Measurements from ENCODE around the gene CDK4.

CDK4 gene

DNA sequence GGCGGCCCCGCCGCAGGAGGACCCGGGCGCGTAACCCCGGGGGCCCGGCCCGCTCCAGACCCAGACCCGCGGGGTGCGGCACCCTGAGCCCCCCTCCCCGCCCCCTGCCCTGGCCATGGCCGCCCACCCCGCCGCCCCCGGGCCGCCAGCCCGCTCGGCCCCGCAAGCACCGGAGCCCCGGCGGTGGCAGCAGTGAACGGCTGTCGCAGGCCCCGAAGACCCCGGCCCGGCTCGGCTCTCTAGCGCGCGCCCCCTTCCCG, 3.0 kb upstream of the CDK4 start:
- DNase-seq: no peak

DNA sequence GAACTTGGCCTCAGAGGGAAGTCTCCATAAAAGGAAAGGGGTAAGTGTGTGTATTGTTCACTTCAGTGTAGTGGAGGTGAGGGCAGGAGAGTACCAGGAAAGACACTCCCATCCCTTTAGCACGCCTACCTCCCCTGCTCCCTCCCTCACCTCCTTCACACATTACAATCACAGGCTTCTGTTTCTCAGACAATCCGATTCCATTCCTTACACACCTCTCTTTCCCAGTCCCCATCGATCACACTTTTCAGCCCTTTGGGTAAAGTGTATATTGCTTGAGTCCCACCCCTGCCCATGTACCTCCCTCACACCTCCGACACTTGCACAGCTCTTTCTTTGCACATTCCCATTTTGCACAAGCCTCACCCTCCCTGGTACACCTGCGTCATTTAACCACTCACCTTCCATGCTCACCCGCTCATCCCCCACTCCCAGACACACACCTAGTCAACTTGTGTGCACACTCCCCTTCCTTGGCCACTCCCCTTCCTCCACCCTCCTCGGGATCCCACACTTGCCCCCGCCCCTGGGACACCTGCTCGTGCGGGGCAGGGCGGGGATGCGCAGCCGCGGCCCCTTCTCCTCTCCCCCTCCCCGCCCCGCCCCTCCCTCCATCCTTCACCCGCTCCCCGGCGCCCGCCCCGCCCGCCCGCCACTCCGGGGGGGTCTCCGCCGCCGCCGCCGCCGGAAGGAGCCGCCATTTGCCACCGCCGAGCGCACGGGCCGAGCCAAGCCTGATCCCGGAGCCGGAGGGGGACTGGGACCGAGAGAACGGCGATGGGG, 2.5 kb upstream of the CDK4 start, which contains the start of gene MARCHF9:
TSS of gene MARCHF9 (plus strand) at position 693 of the 783 bp plus-strand sequence. CDS start 426 bp downstream, outside the sequence.
- DNase-seq: peak; percentile 29

DNA sequence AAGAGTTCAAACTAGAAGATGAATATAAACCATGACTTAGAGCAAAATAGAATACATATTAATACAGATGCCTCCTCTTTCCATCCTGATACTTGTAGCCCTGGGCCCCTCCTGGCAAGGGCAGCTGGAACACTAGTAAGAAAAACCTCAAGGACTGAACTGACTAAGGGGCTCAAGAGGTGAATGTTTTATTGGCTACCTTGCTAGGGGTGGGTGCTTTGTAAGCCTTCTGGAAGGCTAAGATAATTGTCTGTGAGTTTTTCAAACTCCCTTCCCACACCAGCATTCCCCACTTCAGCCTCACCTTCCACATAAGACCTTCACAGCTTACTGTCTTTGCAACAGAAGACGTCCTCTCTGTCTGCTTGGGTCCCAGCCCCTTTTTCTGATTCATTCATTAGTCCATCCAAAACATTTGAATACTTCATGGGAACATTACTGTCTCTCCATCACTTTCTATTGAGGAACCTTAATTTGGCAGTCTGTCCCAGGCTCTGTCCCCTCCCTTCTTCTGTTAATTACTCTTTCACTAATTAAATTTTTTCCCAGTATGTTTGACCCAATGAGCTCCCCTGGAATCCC, 1.7 kb upstream of the CDK4 start:
- DNase-seq: no peak

DNA sequence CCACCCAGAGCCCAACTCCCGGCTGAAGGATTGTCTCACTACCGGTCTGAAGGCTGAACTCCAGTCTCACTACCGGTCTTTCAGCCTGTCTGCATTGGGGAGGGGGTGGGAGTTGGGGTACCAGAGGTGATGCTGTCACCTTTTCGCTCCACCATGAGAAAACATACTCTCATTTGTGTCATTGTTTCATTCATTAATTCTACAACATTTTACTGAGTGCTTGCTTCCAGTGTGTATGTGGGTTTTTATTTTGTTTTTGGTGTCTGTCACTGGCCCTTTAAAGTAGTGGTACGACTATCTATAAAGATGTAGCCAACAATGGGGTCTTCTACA, 524 bp upstream of the CDK4 start:
- DNase-seq: no peak

DNA sequence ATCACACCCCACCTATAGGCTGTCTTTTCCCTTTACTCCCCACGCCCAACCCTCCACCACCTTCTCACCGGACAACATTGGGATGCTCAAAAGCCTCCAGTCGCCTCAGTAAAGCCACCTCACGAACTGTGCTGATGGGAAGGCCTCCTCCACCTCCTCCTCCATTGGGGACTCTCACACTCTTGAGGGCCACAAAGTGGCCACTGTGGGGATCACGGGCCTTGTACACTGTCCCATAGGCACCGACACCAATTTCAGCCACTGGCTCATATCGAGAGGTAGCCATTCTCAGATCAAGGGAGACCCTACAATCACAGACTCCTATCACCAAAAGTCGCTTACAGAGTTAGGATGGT, 700 bp downstream of the CDK4 start:
- DNase-seq: no peak

DNA sequence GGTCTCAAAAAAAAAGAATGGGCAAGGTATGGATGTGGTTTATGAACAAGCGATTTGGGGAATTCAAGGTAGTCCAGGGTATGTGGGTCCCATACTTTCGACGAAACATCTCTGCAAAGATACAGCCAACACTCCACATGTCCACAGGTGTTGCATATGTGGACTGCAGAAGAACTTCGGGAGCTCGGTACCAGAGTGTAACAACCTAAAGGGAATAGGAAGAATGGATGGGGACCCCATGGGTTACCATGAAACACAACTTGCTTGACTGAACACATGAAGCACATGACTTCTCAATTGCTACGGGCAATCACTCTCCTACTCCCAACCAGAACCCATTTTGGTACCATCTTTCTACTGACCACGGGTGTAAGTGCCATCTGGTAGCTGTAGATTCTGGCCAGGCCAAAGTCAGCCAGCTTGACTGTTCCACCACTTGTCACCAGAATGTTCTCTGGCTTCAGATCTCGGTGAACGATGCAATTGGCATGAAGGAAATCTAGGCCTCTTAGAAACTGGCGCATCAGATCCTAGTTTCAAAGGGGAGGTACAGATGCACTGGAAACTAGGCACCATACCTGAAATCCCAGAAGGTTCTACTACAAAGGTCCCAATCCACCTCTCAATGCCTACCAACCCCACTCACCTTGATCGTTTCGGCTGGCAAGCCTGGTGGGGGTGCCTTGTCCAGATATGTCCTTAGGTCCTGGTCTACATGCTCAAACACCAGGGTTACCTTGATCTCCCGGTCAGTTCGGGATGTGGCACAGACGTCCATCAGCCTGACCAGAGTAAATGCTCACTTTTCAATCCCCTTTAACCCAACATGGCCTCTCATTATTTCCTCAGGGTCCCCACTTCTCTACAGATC, 1.3 kb downstream of the CDK4 start:
- no peak for DNase-seq

DNA sequence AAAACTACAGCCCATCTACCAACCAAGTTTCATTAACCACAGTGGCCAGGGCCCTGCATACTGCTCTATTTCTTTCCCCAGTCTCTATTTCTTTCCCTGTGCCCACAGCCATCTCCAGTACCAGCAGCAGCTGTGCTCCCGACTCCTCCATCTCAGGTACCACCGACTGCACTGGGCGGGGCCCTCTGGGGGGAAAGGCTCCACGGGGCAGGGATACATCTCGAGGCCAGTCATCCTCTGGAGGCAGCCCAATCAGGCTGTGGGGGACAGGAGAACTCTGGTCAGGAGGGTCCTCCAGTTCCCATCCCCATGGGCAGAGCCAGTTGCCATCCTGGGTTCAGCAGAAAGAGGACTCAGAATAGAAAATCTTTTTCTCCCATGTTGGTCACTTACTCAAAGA, 3.0 kb downstream of the CDK4 start:
- no peak for DNase-seq

DNA sequence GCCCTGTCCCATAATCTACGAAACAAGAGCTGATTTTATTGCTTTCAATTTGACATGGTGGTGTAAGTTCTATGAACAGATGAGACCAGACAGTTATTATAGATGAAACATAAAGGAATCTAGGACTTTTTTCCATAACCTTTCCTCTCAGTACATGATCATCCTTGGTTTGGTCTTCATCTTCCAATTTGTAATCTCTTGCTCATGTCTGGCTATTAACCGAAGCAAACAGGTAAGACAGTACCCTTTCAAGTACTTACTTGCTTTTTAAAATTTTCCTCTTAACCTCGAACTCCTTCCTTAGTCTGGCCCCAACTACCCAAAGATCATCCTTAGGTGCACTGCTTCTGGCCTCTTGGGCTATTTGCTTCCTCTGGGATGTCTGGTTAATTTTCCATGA, 6.1 kb downstream of the CDK4 start:
- no peak for DNase-seq

DNA sequence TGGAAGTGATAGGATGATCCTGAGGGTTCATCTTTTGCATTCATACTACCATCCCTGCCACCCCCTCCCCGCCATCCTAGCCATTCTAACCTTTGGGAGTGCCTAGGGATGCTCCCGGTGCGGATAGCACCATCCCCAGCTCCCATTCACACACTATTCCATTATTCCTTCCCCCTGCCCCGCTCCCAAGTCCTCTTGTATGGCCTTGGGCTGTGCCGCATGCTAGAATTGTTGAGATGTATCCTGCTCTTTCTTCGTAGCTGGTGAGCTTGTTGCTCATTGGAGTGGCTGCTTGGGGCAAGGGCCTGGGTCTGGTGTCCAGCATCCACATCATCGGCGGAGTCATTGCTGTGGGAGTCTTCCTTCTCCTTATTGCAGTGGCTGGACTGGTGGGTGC, 6.6 kb downstream of the CDK4 start:
- no peak for DNase-seq

DNA sequence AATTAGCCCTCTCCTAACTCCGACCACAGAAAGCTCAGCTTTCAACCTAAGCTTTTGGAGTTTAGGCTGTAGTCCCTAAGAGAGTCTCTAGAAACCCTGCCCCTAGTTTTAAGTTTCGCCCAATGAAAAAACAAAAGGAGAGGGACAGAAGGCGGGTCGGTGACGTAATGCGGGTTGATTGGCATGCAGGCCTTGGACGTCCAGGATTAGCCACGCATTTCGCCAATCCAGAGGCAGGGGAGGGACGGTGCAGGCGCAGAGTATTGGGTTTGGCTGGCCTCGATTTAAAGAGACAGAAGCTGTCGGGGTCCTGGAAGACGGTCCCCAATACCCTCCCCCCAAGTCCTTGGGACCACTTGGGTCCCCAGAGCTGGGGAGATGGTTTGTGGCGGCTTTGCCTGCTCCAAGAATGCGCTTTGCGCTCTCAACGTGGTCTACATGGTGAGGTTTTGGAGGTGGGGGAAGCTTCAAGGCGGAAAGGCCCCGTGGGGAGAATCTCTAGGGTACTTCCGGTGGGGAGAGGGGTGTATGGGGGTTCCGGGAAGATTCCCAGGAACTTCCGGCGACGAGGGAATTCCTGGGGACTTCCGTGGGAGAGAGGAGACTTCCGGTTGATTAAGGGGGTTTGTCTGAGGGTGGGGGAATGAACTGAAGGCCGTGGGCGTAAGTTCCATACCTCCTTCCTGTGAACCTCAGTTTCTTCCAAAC, 7.2 kb downstream of the CDK4 start, which contains the start of gene TSPAN31:
TSS of gene TSPAN31 (plus strand) at position 263 of the 708 bp plus-strand sequence. CDS start at position 379, 116 bp downstream.
- DNase-seq: peak; percentile 92

DNA sequence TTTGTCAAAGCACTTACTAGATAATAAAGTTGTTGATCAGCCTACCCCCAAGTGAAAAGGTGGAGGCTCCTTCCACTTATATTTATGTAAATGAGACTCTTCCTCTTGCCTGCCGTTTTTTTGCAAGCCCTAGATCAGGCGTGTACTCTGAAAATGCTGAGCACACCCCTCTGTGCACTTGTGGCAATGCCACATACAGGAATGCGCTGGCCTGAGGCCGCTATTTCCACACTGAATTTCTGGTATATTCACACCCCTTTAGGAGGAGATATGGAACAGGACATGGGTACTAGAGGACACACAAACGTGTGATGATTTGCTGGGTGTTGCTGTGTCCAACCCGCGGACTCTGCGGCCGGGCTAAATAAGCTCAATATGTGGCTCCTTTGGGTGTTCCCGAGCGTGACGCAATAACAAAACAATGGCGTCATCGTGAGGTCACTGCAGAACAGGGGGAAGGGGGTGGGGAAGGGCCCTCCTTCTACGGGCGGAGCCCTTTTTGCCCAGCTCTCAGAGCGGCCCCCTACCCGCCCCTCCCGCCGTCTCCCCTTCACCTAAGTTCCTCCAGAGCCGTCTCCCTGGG, 7.8 kb downstream of the CDK4 start:
- no peak for DNase-seq

DNA sequence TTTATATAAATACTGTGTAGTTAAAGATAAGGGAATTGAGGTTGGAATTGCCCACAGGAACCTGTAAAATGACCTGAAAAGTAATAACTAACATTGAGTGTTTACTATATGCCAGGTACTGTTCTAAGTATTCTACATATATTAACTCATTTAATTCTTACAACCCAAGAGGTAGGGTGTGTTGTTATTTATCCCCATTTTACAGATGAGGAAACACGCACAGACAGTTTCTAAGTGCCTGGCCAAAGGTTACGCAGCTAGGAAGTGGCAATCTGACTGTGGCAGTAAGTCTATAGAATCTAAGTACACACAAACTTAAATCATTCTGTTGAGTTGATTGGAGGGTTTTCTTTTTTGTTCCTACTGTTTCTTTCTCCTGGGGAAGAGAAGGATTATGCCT, 8.3 kb downstream of the CDK4 start:
- DNase-seq: no peak

DNA sequence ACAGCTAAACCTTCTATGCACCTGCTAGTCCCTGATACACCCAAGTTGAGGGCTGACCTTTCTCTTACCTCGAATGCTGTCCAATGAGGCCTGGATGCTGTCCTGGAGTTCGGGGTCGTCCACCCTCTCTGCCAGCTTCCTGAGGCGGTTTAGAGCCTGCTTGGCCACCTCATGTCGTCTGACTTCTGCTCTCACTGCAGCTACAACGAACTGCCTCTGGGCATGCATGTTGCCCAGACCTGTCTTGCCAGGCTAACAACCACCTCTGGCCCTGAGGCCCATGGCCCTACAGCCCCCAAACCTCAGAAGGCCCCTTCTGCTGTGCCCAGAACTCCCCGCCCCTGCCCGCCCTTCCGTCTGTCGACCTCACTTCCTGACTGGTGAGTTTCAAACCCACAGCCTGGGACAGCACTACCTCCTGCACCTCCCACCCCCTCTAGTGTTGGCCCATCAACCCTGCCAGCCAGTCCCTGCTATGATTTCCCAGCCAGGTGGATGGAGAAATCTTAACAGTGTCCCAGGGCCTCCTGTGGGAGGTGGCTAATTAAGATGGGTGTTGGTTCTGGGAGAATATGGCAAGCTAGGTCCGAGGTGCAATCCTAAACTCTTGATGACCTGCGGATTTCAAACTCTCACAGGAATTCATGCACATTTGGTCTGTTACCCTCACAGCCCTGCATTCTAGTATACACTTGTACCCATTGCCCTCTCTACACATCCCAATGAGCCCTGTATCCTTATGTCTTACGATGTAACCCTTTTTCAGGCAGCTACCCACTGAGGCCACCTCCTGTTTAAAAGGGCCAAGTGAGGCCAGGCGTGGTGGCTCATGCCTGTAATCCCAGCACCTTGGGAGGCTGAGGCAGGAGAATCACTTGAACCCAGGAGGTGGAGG, 10.0 kb downstream of the CDK4 start:
- no peak for DNase-seq

DNA sequence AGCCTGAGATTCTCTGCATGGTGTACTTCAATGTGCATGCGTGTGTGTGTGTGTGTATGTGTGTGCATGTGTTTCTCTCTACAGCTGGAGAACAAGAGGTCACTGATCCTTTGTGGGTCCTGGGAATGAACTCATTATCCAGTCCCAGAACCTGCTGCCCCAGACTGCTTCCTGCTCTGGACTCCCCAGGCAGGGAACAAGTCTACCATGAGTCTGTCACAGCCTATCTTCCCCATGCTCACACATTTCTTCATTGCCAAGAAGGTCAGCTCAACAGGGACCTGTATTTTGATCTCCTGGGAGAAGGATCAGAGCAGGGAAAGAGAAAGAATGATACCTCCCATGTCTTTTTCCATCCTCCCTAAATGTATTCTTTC, 10.7 kb downstream of the CDK4 start:
- no peak for DNase-seq

DNA sequence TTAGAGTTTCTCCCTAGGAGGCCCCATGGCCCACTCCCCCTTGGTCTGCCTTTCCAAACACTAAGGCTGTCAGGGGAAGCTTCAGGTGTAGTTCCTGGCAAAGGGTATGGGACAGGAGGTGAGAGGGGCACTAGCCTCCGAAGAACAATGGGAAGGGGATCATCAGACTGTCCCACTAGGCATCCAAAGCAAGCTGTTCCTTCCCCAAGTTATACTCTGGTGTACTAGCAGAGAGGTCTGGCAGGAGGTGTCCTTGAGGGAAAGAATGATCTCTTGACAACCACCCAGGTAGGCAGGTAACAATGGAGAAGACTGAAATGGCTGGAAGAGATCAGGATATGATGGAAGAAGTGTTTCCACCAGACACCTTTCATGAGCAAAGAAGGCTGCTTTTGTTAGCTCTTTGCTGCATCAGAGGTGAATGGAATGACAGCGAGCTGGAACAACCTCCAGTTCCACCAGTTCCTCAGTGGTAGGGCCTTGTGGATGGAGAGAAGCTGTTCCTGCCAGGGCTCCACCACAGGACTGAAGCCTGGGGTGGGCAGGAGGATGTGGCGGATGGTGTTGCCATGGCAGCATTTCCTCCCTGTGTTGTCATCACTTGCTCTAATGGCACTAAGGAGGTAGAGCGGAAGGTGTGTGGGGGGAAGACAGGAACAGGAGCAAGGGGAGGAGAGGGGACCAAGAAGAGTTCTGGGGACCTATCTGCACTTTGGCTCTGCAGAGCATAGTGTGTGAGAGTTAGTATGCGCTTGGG, 11.3 kb downstream of the CDK4 start:
- no peak for DNase-seq

DNA sequence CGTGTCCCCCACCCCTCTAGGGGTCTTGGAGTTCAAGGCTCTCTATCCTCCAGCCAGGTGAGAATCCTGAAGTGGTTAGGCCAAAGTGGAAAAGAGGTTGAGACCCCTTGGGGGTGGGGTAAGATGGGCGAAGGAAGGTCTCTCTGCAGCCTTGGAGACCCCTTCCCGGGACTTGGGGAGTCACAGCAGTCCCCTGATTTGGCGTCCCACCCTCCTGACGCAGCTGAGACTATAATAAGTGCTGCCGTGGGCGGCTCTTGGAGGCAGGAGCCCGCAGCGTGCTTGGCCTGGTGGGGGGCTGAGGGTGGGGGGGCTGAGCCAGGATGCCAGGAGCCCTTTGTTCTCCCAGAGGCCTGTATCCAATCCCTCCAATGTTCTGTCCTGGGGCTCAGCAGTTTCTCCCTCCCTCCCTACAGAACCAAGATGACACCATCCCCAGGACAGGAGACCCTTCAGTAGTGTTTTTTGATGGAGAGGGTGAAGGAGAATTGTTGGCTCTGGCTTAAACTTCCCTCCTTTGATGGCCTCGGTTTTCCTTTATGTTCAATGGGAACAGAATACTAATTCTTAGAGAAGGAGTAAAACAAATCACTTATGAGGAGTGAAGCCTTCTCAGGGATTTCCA, 12.1 kb downstream of the CDK4 start:
- no peak for DNase-seq

DNA sequence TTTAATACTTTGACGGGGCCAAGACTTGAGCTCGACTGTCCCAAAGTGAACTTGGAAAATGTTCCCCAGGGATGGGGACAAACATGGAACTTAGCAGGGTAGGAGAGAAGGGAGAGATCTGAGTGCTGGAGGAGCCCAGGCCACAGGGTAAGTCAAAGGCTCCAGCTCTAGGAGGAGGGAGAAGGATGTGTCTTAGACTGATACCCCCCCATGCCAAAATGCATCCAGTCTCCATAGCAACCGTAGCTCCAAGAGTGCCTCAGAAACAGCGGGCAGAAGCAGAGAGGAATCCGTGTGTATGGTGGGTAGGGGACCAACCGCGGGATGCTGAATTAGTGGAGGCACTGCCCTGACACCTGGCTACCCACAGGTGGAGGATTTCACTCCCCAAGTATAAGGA, 12.7 kb downstream of the CDK4 start:
- no peak for DNase-seq

DNA sequence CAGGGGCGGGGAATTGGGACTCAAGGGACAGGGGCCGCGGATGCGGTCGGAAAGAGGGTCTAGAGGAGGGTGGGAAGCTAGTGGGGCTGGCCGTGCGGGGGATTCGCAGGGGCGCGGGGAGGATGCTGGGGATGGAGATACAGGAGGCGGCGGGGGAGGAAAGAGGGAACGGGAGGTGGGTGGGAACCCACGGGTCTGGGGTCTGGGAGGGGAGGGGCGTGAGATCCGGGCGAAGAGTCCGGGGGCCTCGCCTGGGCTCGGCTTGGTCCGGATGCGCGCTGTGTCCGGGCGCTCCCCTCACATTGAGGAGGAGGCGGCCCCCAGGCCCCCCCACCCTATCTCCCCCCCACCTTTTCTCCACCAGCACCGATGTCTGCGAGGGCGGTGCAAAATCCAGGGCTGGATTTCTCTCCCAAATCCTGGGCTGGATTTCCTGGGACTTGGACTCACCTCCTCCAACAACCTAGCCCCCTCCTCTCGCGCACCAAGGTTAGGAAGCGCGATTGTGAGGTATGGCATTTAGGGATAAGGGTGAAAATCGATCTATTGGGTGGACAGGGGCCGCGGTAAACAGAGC, 13.4 kb downstream of the CDK4 start, which contains the start of gene AGAP2:
TSS of gene AGAP2 (minus strand) at position 82 of the 577 bp plus-strand sequence. CDS start 496 bp downstream, outside the sequence.
- DNase-seq: no peak

DNA sequence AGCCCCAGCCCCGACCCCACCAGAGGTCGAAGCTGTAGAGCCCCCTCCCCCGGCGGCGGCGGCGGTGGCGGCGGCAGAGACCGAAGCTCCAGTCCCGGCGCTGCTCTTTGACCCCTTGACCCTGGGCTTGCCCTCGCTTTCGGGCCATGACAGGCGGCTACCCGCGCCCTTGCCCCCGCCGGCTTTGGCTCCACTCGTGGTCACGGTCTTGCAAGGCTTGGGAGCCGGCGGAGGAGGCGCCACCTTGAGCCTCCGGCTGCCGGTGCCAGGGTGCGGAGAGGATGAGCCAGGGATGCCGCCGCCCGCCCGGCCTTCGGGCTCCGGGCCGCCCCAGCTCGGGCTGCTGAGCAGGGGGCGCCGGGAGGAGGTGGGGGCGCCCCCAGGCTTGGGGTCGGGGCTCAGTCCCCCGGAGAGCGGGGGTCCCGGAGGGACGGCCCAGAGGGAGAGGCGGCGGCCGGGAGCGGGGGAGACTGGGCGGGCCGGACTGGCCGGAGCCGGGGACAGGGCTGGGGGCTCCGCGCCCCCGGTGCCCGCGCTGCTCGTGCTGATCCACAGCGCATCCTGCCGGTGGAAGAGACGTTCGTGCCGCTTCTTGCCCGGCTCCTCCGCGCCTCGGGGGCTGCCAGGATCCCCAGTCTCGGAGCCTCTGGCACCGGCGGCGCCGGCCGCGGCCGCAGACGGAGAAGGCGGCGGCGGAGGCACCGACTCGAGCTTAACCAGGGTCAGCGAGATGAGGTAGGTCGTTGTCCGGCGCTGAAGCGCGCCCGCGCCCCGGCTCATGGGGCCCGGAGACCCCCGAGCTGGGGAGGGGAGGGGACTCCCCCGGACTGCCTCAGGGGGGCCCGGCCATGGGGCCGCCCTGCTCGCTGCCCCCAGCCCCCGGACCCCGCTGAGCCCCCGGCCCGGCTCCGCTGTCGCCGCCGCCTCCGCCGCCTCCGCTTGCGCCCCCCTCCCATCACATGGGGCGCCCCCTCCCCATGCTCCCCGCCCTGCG, 14.3 kb downstream of the CDK4 start:
- DNase-seq: no peak
